ENCODE results near the gene KCTD1.

The KCTD1 gene

GRCh38 chr18:26421931-26422330, 126.4 kb downstream of the KCTD1 start:
- H3K9me3 ChIP-seq (ENCODE audit: control insufficient read depth, low read length) = no peaks in the 10 kb centered on the region
- H3K27ac ChIP-seq (ENCODE audit: low read depth, low read length, severe bottlenecking) = no peak overlapping the region
- no peak overlapping the region for H3K4me3 ChIP-seq (ENCODE audit: extremely low read depth, insufficient read depth, low read length, poor library complexity, severe bottlenecking)
- 83 to 86% methylated on average over 9 of the region's 9 CpGs for WGBS, 2 experiments (ENCODE audit: insufficient coverage in 2 of 2)
- H3K4me1 ChIP-seq (ENCODE audit: control insufficient read depth, insufficient read depth, low read length, poor library complexity, severe bottlenecking) = no peaks in the 10 kb centered on the region
- no peaks in the 10 kb centered on the region for H3K36me3 ChIP-seq (ENCODE audit: control insufficient read depth, insufficient read depth, low read length)

- no peaks in the 10 kb centered on the region for H3K9me3 ChIP-seq (ENCODE audit: control insufficient read depth, low read length)
- H3K4me3 ChIP-seq (ENCODE audit: extremely low read depth, insufficient read depth, low read length, poor library complexity, severe bottlenecking) = no peak overlapping the region
- no peaks in the 10 kb centered on the region for H3K4me1 ChIP-seq (ENCODE audit: control insufficient read depth, insufficient read depth, low read length, poor library complexity, severe bottlenecking)
- H3K27ac ChIP-seq (ENCODE audit: low read depth, low read length, severe bottlenecking) = no peak overlapping the region
- H3K36me3 ChIP-seq (ENCODE audit: control insufficient read depth, insufficient read depth, low read length) = no peaks in the 10 kb centered on the region
- WGBS, 2 experiments (ENCODE audit: insufficient coverage in 2 of 2) = 91 to 92% methylated on average over 5 to 6 of the region's 6 CpGs
These were observed 126.8 kb downstream of the KCTD1 start for GRCh38 chr18:26421503-26421902.

- no peak overlapping the region for H3K4me3 ChIP-seq (ENCODE audit: extremely low read depth, insufficient read depth, low read length, poor library complexity, severe bottlenecking)
- whole genome bisulfite sequencing, 2 experiments (ENCODE audit: insufficient coverage in 2 of 2) = 98 to 99% methylated on average over 7 to 8 of the region's 9 CpGs
- no peak overlapping the region for H3K27ac ChIP-seq (ENCODE audit: low read depth, low read length, severe bottlenecking)
- no peaks in the 10 kb centered on the region for H3K4me1 ChIP-seq (ENCODE audit: control insufficient read depth, insufficient read depth, low read length, poor library complexity, severe bottlenecking)
- no peaks in the 10 kb centered on the region for H3K36me3 ChIP-seq (ENCODE audit: control insufficient read depth, insufficient read depth, low read length)
- no peaks in the 10 kb centered on the region for H3K9me3 ChIP-seq (ENCODE audit: control insufficient read depth, low read length)
These were observed 128.6 kb downstream of the KCTD1 start for GRCh38 chr18:26419746-26420145.

DNA sequence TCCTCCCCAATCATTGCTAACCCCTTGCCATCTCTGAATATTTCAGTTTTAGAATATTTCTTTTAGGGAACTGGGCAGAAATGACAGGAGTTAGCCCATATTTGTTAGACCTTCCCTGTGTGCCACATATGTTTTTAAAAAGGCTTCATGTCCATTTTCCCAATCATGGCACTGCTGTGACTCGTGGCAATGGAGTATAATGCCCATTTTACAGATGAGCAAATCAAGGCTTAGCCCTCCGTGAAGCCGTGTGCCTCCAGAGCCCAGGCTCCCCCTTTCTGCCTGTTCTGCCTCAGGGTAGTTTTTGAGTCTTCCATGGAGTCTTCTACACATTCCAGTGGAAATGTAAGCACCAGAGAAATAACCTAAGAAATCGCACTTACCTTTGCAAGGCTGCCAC, 130.1 kb downstream of the KCTD1 start:
- Histone ChIP-seq H3K4me3 (ENCODE audit: extremely low read depth, insufficient read depth, low read length, poor library complexity, severe bottlenecking) (no peak overlapping the region), H3K27ac (ENCODE audit: low read depth, low read length, severe bottlenecking) (no peak overlapping the region), H3K9me3 (ENCODE audit: control insufficient read depth, low read length) (no peaks in the 10 kb centered on the region), H3K36me3 (ENCODE audit: control insufficient read depth, insufficient read depth, low read length) (no peaks in the 10 kb centered on the region), H3K4me1 (ENCODE audit: control insufficient read depth, insufficient read depth, low read length, poor library complexity, severe bottlenecking) (no peaks in the 10 kb centered on the region)
- WGBS, 2 experiments (ENCODE audit: insufficient coverage in 2 of 2) = 96 to 97% methylated on average over 3 to 4 of the region's 4 CpGs

- Histone ChIP-seq H3K4me1 (ENCODE audit: control insufficient read depth, insufficient read depth, low read length, poor library complexity, severe bottlenecking) (no peaks in the 10 kb centered on the region), H3K9me3 (ENCODE audit: control insufficient read depth, low read length) (no peaks in the 10 kb centered on the region), H3K4me3 (ENCODE audit: extremely low read depth, insufficient read depth, low read length, poor library complexity, severe bottlenecking) (no peak overlapping the region), H3K27ac (ENCODE audit: low read depth, low read length, severe bottlenecking) (no peak overlapping the region), H3K36me3 (ENCODE audit: control insufficient read depth, insufficient read depth, low read length) (no peaks in the 10 kb centered on the region)
- 91 to 94% methylated on average over 10 of the region's 12 CpGs for whole genome bisulfite sequencing, 2 experiments (ENCODE audit: insufficient coverage in 2 of 2)
These were observed 131.2 kb downstream of the KCTD1 start for GRCh38 chr18:26417190-26417589.

GRCh38 chr18:26416652-26417150, 131.7 kb downstream of the KCTD1 start:
- no peak overlapping the region for H3K27ac ChIP-seq (ENCODE audit: low read depth, low read length, severe bottlenecking)
- H3K4me1 ChIP-seq (ENCODE audit: control insufficient read depth, insufficient read depth, low read length, poor library complexity, severe bottlenecking) = no peaks in the 10 kb centered on the region
- no peaks in the 10 kb centered on the region for H3K9me3 ChIP-seq (ENCODE audit: control insufficient read depth, low read length)
- no peak overlapping the region for H3K4me3 ChIP-seq (ENCODE audit: extremely low read depth, insufficient read depth, low read length, poor library complexity, severe bottlenecking)
- WGBS, 2 experiments (ENCODE audit: insufficient coverage in 2 of 2) = 92 to 100% methylated on average over 3 to 6 of the region's 8 CpGs
- H3K36me3 ChIP-seq (ENCODE audit: control insufficient read depth, insufficient read depth, low read length) = no peaks in the 10 kb centered on the region

DNA sequence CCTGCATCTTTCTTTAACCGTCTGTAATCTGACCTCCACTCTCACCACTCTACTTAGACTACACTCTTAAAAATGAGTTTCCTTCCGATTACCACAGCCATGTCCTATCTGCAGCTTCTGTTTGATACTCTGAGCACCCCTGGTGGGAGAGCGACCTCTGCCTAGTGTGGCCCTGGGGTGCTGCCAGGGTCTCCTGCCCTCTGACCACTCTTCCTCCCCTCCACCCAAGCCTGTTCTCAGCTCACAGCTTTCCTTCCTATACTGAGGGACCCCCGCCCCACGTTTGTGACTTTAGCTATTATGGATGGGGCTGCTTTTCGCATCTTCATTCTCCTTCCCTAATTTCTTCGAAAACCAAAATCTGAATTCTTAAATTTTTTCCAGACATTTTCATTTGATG, 132.7 kb downstream of the KCTD1 start:
- Histone ChIP-seq H3K4me3 (ENCODE audit: extremely low read depth, insufficient read depth, low read length, poor library complexity, severe bottlenecking) (no peak overlapping the region), H3K9me3 (ENCODE audit: control insufficient read depth, low read length) (no peaks in the 10 kb centered on the region), H3K4me1 (ENCODE audit: control insufficient read depth, insufficient read depth, low read length, poor library complexity, severe bottlenecking) (no peaks in the 10 kb centered on the region), H3K36me3 (ENCODE audit: control insufficient read depth, insufficient read depth, low read length) (no peaks in the 10 kb centered on the region), H3K27ac (ENCODE audit: low read depth, low read length, severe bottlenecking) (no peak overlapping the region)
- 77 to 82% methylated on average over 4 to 5 of the region's 7 CpGs for WGBS, 2 experiments (ENCODE audit: insufficient coverage in 2 of 2)

GRCh38 chr18:26414901-26415440, 133.4 kb downstream of the KCTD1 start:
- Histone ChIP-seq H3K9me3 (ENCODE audit: control insufficient read depth, low read length) (no peaks in the 10 kb centered on the region), H3K36me3 (ENCODE audit: control insufficient read depth, insufficient read depth, low read length) (no peaks in the 10 kb centered on the region), H3K27ac (ENCODE audit: low read depth, low read length, severe bottlenecking) (no peak overlapping the region), H3K4me1 (ENCODE audit: control insufficient read depth, insufficient read depth, low read length, poor library complexity, severe bottlenecking) (no peaks in the 10 kb centered on the region), H3K4me3 (ENCODE audit: extremely low read depth, insufficient read depth, low read length, poor library complexity, severe bottlenecking) (no peak overlapping the region)
- WGBS, 2 experiments (ENCODE audit: insufficient coverage in 2 of 2) = 14 to 38% methylated on average over 1 of the region's 4 CpGs

DNA sequence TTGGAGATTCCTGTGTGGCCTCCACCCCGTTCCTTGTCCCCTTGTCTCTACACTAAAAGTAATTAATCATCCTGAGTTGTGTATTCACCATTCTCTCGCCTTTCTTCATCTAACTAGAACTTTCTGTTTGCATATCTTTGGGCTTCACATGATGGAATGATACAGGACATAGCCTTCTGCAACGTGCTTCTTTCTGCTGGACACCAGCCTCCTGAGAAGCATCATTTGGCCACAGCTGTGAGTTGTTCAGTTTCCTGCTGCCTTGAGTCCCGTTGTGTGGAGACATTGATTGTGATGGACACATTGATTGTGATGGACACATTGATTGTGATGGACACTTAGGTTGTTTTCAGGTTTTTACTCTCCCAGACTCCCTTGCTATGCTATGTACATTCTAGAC, 139.3 kb downstream of the KCTD1 start:
- Histone ChIP-seq H3K36me3 (ENCODE audit: control insufficient read depth, insufficient read depth, low read length) (no peaks in the 10 kb centered on the region), H3K27ac (ENCODE audit: low read depth, low read length, severe bottlenecking) (no peak overlapping the region), H3K4me1 (ENCODE audit: control insufficient read depth, insufficient read depth, low read length, poor library complexity, severe bottlenecking) (no peaks in the 10 kb centered on the region), H3K4me3 (ENCODE audit: extremely low read depth, insufficient read depth, low read length, poor library complexity, severe bottlenecking) (no peak overlapping the region), H3K9me3 (ENCODE audit: control insufficient read depth, low read length) (no peaks in the 10 kb centered on the region)
- 84 to 100% methylated on average over 2 to 3 of the region's 4 CpGs for WGBS, 2 experiments (ENCODE audit: insufficient coverage in 2 of 2)

GRCh38 chr18:26407736-26408601, 140.4 kb downstream of the KCTD1 start:
- H3K4me3 ChIP-seq (ENCODE audit: extremely low read depth, insufficient read depth, low read length, poor library complexity, severe bottlenecking) = no peak overlapping the region
- WGBS, 2 experiments (ENCODE audit: insufficient coverage in 2 of 2) = 93 to 96% methylated on average over 11 to 12 of the region's 16 CpGs
- H3K27ac ChIP-seq (ENCODE audit: low read depth, low read length, severe bottlenecking) = no peak overlapping the region
- H3K9me3 ChIP-seq (ENCODE audit: control insufficient read depth, low read length) = no peaks in the 10 kb centered on the region
- no peaks in the 10 kb centered on the region for H3K4me1 ChIP-seq (ENCODE audit: control insufficient read depth, insufficient read depth, low read length, poor library complexity, severe bottlenecking)
- H3K36me3 ChIP-seq (ENCODE audit: control insufficient read depth, insufficient read depth, low read length) = no peaks in the 10 kb centered on the region

All from mesodermal cell (in vitro differentiated cells).